Hepatocyte (in vitro differentiated cells): ENCODE measurements around the gene PRPF6. TPM values are rescaled to one million over a fixed set of nuclear protein-coding genes. Genes with fewer than 3 reads are reported as not detected.
A peak's percentile ranks its signal among the peaks of the same experiment; 100 is the strongest.

Source experiments
- DNase-seq: peaks from one replicate; pipeline ENCODE4 v3.0.0-alpha.2; 2016; ENCODE audit warnings: low spot score
- H2AFZ ChIP-seq: fragments of 200-600 bp; sonication (generic); 2 replicates; pipeline ENCODE4 v1.6.0; 2016; ENCODE audit warnings: antibody characterized with exemption, mild to moderate bottlenecking
- H3K27ac ChIP-seq: fragments of 200-600 bp; sonication (generic); 2 replicates; pipeline ENCODE4 v1.5.1; 2016; ENCODE audit warnings: mild to moderate bottlenecking
- H3K27me3 ChIP-seq: fragments of 200-600 bp; sonication (generic); 2 replicates; pipeline ENCODE4 v1.6.1; 2016
- H3K36me3 ChIP-seq: fragments of 200-600 bp; sonication (generic); replicated peaks from 2 replicates; pipeline ENCODE4 v1.5.1; 2016; ENCODE audit warnings: low read depth; ENCODE audit not compliant: insufficient read depth
- H3K4me1 ChIP-seq: fragments of 200-600 bp; sonication (generic); 2 replicates; pipeline ENCODE4 v1.5.1; 2016; ENCODE audit warnings: mild to moderate bottlenecking, moderate library complexity; ENCODE audit not compliant: insufficient read depth
- H3K4me2 ChIP-seq: fragments of 200-600 bp; sonication (generic); 2 replicates; pipeline ENCODE4 v1.6.0; 2016
- H3K4me3 ChIP-seq: fragments of 200-600 bp; sonication (generic); 2 replicates; pipeline ENCODE4 v1.5.1; 2016; ENCODE audit warnings: mild to moderate bottlenecking
- H3K79me2 ChIP-seq: fragments of 200-600 bp; sonication (generic); 2 replicates; pipeline ENCODE4 v1.6.0; 2017; ENCODE audit warnings: mild to moderate bottlenecking
- H3K9me2 ChIP-seq: fragments of 200-600 bp; sonication (generic); replicated peaks from 2 replicates; pipeline ENCODE4 v1.6.0; 2017; ENCODE audit warnings: mild to moderate bottlenecking; ENCODE audit not compliant: insufficient read depth
- H3K9me3 ChIP-seq: fragments of 200-600 bp; sonication (generic); 2 replicates; pipeline ENCODE4 v1.5.1; 2016; ENCODE audit warnings: low read depth, mild to moderate bottlenecking
- H4K20me1 ChIP-seq: fragments of 200-600 bp; sonication (generic); 2 replicates; pipeline ENCODE4 v1.6.0; 2016; ENCODE audit warnings: mild to moderate bottlenecking; ENCODE audit not compliant: insufficient read depth, poor library complexity, severe bottlenecking
- CTCF ChIP-seq: fragments of 200-600 bp; sonication (generic); IDR thresholded peaks from 2 replicates; pipeline ENCODE4 v1.5.1; 2016; ENCODE audit warnings: antibody characterized with exemption, mild to moderate bottlenecking; ENCODE audit not compliant: poor library complexity
- EZH2 ChIP-seq: fragments of 200-600 bp; sonication (generic); IDR thresholded peaks from 2 replicates; pipeline ENCODE4 v1.6.1; 2016; ENCODE audit warnings: antibody characterized with exemption, mild to moderate bottlenecking, borderline replicate concordance
- EZH2phosphoT487 ChIP-seq: fragments of 200-600 bp; sonication (generic); IDR thresholded peaks from one replicate; pipeline ENCODE4 v1.6.1; 2018; ENCODE audit warnings: antibody characterized with exemption, mild to moderate bottlenecking, low read depth, moderate library complexity; ENCODE audit not compliant: unreplicated experiment, severe bottlenecking
- WGBS: methylation state at CpG from one replicate; pipeline ENCODE4 v1.1.6; 2016; ENCODE audit warnings: low lambda C conversion rate; ENCODE audit errors: missing lambda C conversion rate; 5-methylcytosine and 5-hydroxymethylcytosine counted together
- polyA plus RNA-seq: library from polyadenylated mRNA; unstranded; fragments of >200 nt; fragmentation: Nextera tagmentation; extraction: Ambion mirVana; gene quantifications from 2 replicates; pipeline ENCODE4 v1.2.1, GENCODE V29; 2016
- total RNA-seq: library from RNA; depleted of rRNA; stranded (reverse); fragments of >200 nt; gene quantifications from 2 replicates; pipeline ENCODE4 v1.2.3, GENCODE V29; 2014

Gene PRPF6
- total and polyA plus RNA-seq, 2 experiments from 2014 or later, result 37.3 to 41.3 TPM

GRCh38 chr20:64042054-64042781 is 61.3 kb downstream of the PRPF6 start:
- Histone ChIP-seq H3K4me3 (peak overlapping the region; percentile 33), H3K27ac (no peak overlapping the region), H3K36me3 (no peaks in the 10 kb centered on the region), H3K4me2 (peak overlapping the region; percentile 96), H2AFZ (peak overlapping the region; percentile 89), H3K27me3 (peaks cover 53% of the 10 kb centered on the region), H3K9me3 (no peaks in the 10 kb centered on the region), H3K4me1 (peaks cover 31% of the 10 kb centered on the region), H3K9me2 (no peaks in the 10 kb centered on the region), H4K20me1 (no peaks in the 10 kb centered on the region), H3K79me2 (no peaks in the 10 kb centered on the region)
- TF ChIP-seq CTCF (no peak), EZH2phosphoT487 (peak; percentile 89), EZH2 (peak; percentile 92)
- WGBS, result 13% methylated on average over 26 of the region's 55 CpGs
- no peak for DNase-seq

- Histone ChIP-seq H4K20me1 (no peaks in the 10 kb centered on the region), H3K79me2 (no peaks in the 10 kb centered on the region), H3K4me1 (peaks cover 25% of the 10 kb centered on the region), H2AFZ (no peak overlapping the region), H3K9me3 (no peaks in the 10 kb centered on the region), H3K9me2 (no peaks in the 10 kb centered on the region), H3K4me2 (no peak overlapping the region), H3K27me3 (peaks cover 63% of the 10 kb centered on the region), H3K36me3 (no peaks in the 10 kb centered on the region), H3K27ac (no peak overlapping the region), H3K4me3 (no peak overlapping the region)
- DNase-seq, result no peak
- WGBS, result 93% methylated on average over 9 of the region's 9 CpGs
- TF ChIP-seq EZH2phosphoT487 (no peak), EZH2 (no peak), CTCF (no peak)
Observed at GRCh38 chr20:64043768-64044167, 62.8 kb downstream of the PRPF6 start.

GRCh38 chr20:64044484-64045247 is 63.7 kb downstream of the PRPF6 start:
- WGBS, result 81% methylated on average over 14 of the region's 14 CpGs
- no peak overlapping the region for H3K27ac ChIP-seq
- no peaks in the 10 kb centered on the region for H3K79me2 ChIP-seq
- no peak overlapping the region for H3K4me2 ChIP-seq
- no peak overlapping the region for H2AFZ ChIP-seq
- no peaks in the 10 kb centered on the region for H4K20me1 ChIP-seq
- no peak overlapping the region for H3K4me3 ChIP-seq
- TF ChIP-seq EZH2phosphoT487 (no peak), EZH2 (no peak), CTCF (no peak)
- peaks cover 18% of the 10 kb centered on the region for H3K4me1 ChIP-seq
- no peaks in the 10 kb centered on the region for H3K9me3 ChIP-seq
- no peaks in the 10 kb centered on the region for H3K9me2 ChIP-seq
- peaks cover 60% of the 10 kb centered on the region for H3K27me3 ChIP-seq
- DNase-seq, result peak; percentile 56
- H3K36me3 ChIP-seq, result no peaks in the 10 kb centered on the region
